Measurements from ENCODE around the gene HOXB3. TPM values are rescaled to one million over a fixed set of nuclear protein-coding genes. Genes with fewer than 3 reads are reported as not detected.

Gene HOXB3
- total RNA-seq, 4 donors from 2014 or later, result 0.97 to 14.1 (median 3.9) TPM

- 78 to 81% methylated on average over 18 of the region's 18 CpGs for WGBS, 2 donors
- intact Hi-C loops (cut with DNase I; ENCODE audit: low total_unique reads), result no loop called here
- TF ChIP-seq POLR2A (IDR thresholded peaks at IDR 0.05) (no peak), CTCF (IDR thresholded peaks at IDR 0.05) (no peak)
- no peak overlapping the region for H3K4me3 ChIP-seq (ENCODE audit: low read depth, poor library complexity, severe bottlenecking)
- no peak for DNase-seq (ENCODE audit: low spot score in 2 of 2)
Measured at GRCh38 chr17:48549914-48550501, 40.0 kb downstream of the HOXB3 start.

DNA sequence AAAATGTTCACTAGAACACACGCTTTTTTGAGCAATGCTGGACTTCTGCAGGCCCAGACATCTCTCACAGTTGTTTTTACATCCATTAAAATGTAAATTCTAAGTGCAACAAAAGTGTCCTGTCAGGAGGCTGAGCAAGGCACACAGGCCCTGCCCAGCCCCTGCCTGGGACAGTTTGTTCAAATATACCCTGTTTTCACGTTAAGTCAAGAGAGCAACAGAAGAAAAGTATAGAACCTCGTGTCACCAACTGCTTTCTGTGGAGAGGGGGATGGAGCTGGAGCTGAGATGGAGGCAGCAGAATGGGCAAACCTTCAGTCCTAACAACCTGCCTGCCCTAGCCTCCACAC, 40.8 kb downstream of the HOXB3 start:
- H3K4me3 ChIP-seq (ENCODE audit: low read depth, poor library complexity, severe bottlenecking), result no peak overlapping the region
- intact Hi-C loops (cut with DNase I; ENCODE audit: low total_unique reads), result no loop called here
- DNase-seq (ENCODE audit: low spot score in 2 of 2), result no peak
- 75 to 76% methylated on average over 3 of the region's 3 CpGs for WGBS, 2 donors
- TF ChIP-seq CTCF (IDR thresholded peaks at IDR 0.05), result no peak
- TF ChIP-seq POLR2A (IDR thresholded peaks at IDR 0.05), result no peak

DNA sequence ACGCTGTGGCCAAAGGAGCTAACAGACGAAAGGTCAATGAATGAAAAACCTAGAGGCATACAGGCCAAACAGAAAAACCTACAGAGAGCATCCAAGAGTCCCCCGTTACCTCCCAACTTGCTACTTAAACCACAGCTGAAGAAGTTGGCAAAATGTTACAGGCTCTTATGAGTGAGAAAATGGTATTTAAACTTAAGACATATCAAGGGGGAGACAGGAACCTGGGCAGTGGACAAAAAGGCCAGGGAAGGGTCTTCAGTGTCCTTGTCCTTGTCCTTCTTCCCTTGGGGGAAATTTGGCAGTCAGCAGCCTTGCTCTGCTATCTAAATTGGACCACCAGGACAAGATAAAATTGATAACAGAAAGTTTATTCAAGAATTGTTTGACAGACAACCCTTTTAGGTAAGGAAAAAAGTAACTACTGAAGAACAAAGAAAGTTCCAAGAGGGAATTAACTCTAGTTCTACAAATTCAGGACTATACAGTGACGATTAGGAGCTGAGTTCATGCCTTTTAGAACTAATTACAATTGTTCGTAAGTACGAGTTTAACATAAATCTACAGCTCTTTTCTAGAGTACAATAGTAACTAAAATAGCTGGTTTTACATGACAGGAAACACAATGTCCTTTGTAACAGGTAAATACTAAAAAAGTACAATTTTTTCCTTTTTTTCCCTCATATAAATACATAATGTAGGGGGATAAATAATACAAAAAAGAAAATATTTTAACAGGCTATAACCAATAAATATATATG, 41.3 kb downstream of the HOXB3 start:
- no peak overlapping the region for H3K4me3 ChIP-seq (ENCODE audit: low read depth, poor library complexity, severe bottlenecking)
- intact Hi-C loops (cut with DNase I; ENCODE audit: low total_unique reads), result no loop called here
- 70% methylated on average over 6 of the region's 6 CpGs for WGBS, 2 donors
- no peak for DNase-seq (ENCODE audit: low spot score in 2 of 2)
- TF ChIP-seq POLR2A (IDR thresholded peaks at IDR 0.05) (no peak), CTCF (IDR thresholded peaks at IDR 0.05) (no peak)

DNA sequence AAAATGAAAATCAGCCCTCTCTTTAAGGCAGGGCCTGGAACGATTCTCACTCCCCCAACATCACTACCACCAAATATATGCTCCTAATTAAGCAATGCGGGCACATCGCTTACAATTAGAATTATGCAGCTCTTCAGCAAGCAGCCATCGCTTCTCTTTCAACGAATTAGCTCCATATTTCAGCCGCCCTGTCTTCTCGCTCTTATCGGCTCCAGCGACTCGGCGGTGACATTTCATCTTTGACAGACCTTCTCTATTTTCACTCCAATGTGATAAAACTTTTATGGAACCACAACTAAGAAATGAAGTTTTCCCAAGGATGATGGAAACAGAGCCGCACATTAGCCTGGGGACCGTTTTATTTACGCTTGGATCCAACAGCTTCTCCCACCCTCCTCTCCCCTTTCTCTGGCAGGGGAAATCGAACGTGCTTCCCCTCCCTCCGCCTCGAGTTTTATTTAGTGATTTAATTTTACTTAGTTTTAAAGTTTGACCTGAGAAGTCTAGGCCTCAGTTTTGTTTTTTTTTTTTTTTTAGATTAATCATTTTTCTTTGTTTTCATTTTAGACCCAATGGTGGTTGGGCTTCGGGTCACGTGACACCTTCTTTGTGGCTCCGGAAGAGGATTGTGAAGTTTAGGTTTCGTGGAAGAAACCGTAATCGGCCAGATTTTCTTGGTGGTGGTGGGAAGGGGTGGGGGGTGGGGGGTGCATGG, 42.1 kb downstream of the HOXB3 start:
- no peak overlapping the region for H3K4me3 ChIP-seq (ENCODE audit: low read depth, poor library complexity, severe bottlenecking)
- TF ChIP-seq POLR2A (IDR thresholded peaks at IDR 0.05) (no peak), CTCF (IDR thresholded peaks at IDR 0.05) (no peak)
- WGBS, 2 donors, result 52% methylated on average over 24 of the region's 24 CpGs
- intact Hi-C loops (cut with DNase I; ENCODE audit: low total_unique reads), result no loop called here
- no peak for DNase-seq (ENCODE audit: low spot score in 2 of 2)

DNA sequence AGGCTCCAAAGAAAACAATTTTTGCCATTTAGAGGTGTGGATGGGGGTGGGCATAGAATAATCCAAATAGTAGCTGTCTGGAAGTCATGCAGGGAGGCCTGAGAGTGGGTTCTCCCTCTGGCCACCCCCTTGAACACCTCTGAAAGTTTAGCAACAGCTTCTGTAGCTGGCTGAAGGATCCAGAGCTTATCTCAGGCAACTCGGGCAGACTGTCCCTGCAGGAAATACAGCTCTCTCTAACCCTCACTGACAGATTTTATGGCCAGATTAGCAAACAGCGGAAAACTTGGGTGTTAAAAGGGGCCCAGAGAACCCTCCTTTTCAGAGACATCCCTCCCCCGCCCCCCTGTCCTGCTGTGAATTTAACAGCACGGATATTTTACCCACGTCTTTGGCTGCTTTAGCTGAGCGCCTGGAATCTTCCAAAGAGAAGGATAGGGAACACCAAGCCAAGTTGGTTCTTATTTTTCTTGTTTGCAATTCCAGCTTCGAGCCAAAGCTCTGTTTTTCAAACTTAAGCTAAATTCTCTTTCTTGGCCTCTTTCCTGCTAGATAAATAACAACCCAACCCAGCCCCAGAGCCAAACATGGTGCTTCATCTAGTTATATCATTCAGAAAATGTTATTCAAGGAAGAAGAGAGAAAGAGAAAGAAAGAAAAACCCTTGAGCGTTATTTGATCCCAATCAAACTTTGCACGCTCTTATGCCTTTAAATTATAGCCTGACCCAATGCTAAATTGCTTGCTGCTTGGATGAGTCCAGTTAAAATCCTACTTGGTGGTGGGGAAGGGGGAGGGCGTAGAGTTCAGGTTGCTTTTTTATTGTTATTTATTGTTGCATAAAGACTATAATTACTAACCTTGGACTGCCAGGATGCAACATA, 42.9 kb downstream of the HOXB3 start:
- no peak for DNase-seq (ENCODE audit: low spot score in 2 of 2)
- intact Hi-C loops (cut with DNase I; ENCODE audit: low total_unique reads), result no loop called here
- TF ChIP-seq POLR2A (IDR thresholded peaks at IDR 0.05) (no peak), CTCF (IDR thresholded peaks at IDR 0.05) (no peak)
- 19 to 20% methylated on average over 10 of the region's 10 CpGs for WGBS, 2 donors
- H3K4me3 ChIP-seq (ENCODE audit: low read depth, poor library complexity, severe bottlenecking), result no peak overlapping the region
